HepG2 (cell line): ENCODE data around the gene JAKMIP2. TPM values are rescaled to one million over a fixed set of nuclear protein-coding genes. Genes with fewer than 3 reads are reported as not detected.

Source experiments
- ATAC-seq: fragments of 200-7000 bp; cut with Tn5 transposase; 3 replicates; pipeline ENCODE4 v1.9.1; 2020; ENCODE audit warnings: mild to moderate bottlenecking, moderate library complexity
- BruUV-seq: library from RNA; stranded (reverse); fragments of 400-500 nt; replicated peaks from 2 replicates; lab custom pipeline; 2021; lab: Mats Ljungman, UMichigan
- CTCF ChIA-PET: fragments of 300-600 bp; formaldehyde crosslinking; extraction: SDS; loops from one replicate; lab custom pipeline; 2021; ENCODE audit warnings: low total read pairs, inconsistent platforms, low intra/inter-chr PET ratio; lab: Yijun Ruan, JAX
- POLR2A ChIA-PET: fragments of 350-600 bp; sonication (Branson Sonifier 250); formaldehyde crosslinking; loops from one replicate; lab custom pipeline; 2020; ENCODE audit warnings: antibody characterized with exemption, inconsistent platforms; lab: Yijun Ruan, JAX
- DNase-seq: peaks from one replicate; pipeline ENCODE4 v3.0.0-alpha.2; 2015; ENCODE audit warnings: low spot score
- FAIRE-seq: peaks from 3 replicates; lab custom pipeline; 2011; peaks lifted over from hg19 to GRCh38; lab: Jason Lieb, UNC
- H2AFZ ChIP-seq: one replicate; pipeline ENCODE4 v1.6.1; 2011; ENCODE audit warnings: low read length, inconsistent platforms
- H3K27ac ChIP-seq: fragments of 300-600 bp; 3 replicates; pipeline ENCODE4 v1.8.0; 2011; ENCODE audit warnings: mixed run types, mild to moderate bottlenecking, mixed read lengths, low read length, inconsistent platforms; ENCODE audit not compliant: insufficient read depth; ENCODE audit errors: extremely low read length
- H3K27me3 ChIP-seq, 2 experiments: fragments of 200-600 bp in 1 of 2; 2 replicates in 1 of 2; 3 replicates in 1 of 2; pipeline versions ENCODE4 v1.6.0 to v1.8.0; 2011; ENCODE audit warnings: low read length in 2 of 2, mild to moderate bottlenecking in 2 of 2, moderate library complexity in 2 of 2, inconsistent platforms in 1 of 2; ENCODE audit not compliant: insufficient read depth in 2 of 2, control insufficient read depth in 1 of 2
- H3K36me3 ChIP-seq, 2 experiments: fragments of 200-600 bp in 1 of 2; replicated peaks in 1 of 2; 2 replicates in 1 of 2; 3 replicates in 1 of 2; pipeline versions ENCODE4 v1.5.1 to v1.8.0; 2011; ENCODE audit warnings: low read length in 2 of 2, inconsistent platforms in 1 of 2; ENCODE audit not compliant: insufficient read depth in 2 of 2, control insufficient read depth in 1 of 2
- H3K4me1 ChIP-seq: 2 replicates; pipeline ENCODE4 v1.5.1; 2012; ENCODE audit warnings: low read length, inconsistent platforms; ENCODE audit not compliant: insufficient read depth
- H3K4me2 ChIP-seq: 2 replicates; pipeline ENCODE4 v1.6.0; 2011; ENCODE audit warnings: low read depth, low read length, inconsistent platforms
- H3K4me3 ChIP-seq, 3 experiments: fragments of 200-600 bp in 1 of 3; sonication (generic), shearing (Covaris generic) in 1 of 3; replicated peaks in 1 of 3; 2 replicates each; pipeline ENCODE4 v1.5.1; 2011 to 2016; ENCODE audit warnings: low read length in 3 of 3, inconsistent platforms in 2 of 3, low read depth in 2 of 3, mild to moderate bottlenecking in 2 of 3, control low read depth in 1 of 3, mixed read lengths in 1 of 3; ENCODE audit not compliant: insufficient read depth in 1 of 3
- H3K79me2 ChIP-seq: one replicate; pipeline ENCODE4 v1.6.1; 2011; ENCODE audit warnings: low read length, inconsistent platforms; ENCODE audit not compliant: insufficient read depth
- H3K9ac ChIP-seq: 2 replicates; pipeline ENCODE4 v1.6.0; 2011; ENCODE audit warnings: mild to moderate bottlenecking, low read depth, low read length, inconsistent platforms; ENCODE audit not compliant: insufficient read depth
- H3K9me3 ChIP-seq: 2 replicates; pipeline ENCODE4 v1.5.1; 2012; ENCODE audit warnings: mild to moderate bottlenecking, low read length
- H4K20me1 ChIP-seq: 2 replicates; pipeline ENCODE4 v1.6.0; 2011; ENCODE audit warnings: inconsistent platforms, mild to moderate bottlenecking, low read length, moderate library complexity; ENCODE audit not compliant: insufficient read depth
- HMG20A ChIP-seq: IDR thresholded peaks from 2 replicates; pipeline ENCODE4 v1.6.1; 2016; ENCODE audit warnings: borderline replicate concordance
- MAZ ChIP-seq, 2 experiments: sonication (generic) in 1 of 2; formaldehyde crosslinking in 1 of 2; IDR thresholded peaks; 2 replicates each; pipeline versions ENCODE4 v1.5.0 to v1.6.1; 2012 to 2020; ENCODE audit warnings: low read depth in 2 of 2, mild to moderate bottlenecking in 2 of 2, borderline replicate concordance in 1 of 2, improper control_type of control experiment in 1 of 2, low read length in 1 of 2, missing genetic modification reagents in 1 of 2, moderate library complexity in 1 of 2
- MTA3 ChIP-seq: sonication (generic); formaldehyde crosslinking; IDR thresholded peaks from 2 replicates; pipeline ENCODE4 v1.4.0; 2020; ENCODE audit warnings: missing genetic modification reagents
- ZC3H4 ChIP-seq: sonication (generic); formaldehyde crosslinking; IDR thresholded peaks from 2 replicates; pipeline ENCODE4 v1.4.0; 2020; ENCODE audit warnings: missing genetic modification reagents, borderline replicate concordance
- ZNF136 ChIP-seq: sonication (generic); formaldehyde crosslinking; IDR thresholded peaks from 2 replicates; pipeline ENCODE4 v1.8.1; 2022; ENCODE audit warnings: low read depth, mild to moderate bottlenecking, moderate library complexity, missing genetic modification reagents
- ZNF260 ChIP-seq: sonication (generic); formaldehyde crosslinking; IDR thresholded peaks from 2 replicates; pipeline ENCODE4 v1.4.0; 2020; ENCODE audit warnings: missing genetic modification reagents, low read depth, mild to moderate bottlenecking, borderline replicate concordance
- ZNF768 ChIP-seq: sonication (generic); formaldehyde crosslinking; IDR thresholded peaks from 2 replicates; pipeline ENCODE4 v1.4.0; 2020; ENCODE audit warnings: missing genetic modification reagents
- WGBS: methylation state at CpG from one replicate; pipeline ENCODE4 v1.1.6; 2017; ENCODE audit warnings: low lambda C conversion rate; 5-methylcytosine and 5-hydroxymethylcytosine counted together
- in situ Hi-C: cut with HindIII; loops from 2 replicates; pipeline ENCODE4 v1.10.0; 2017; ENCODE audit warnings: low pct_unique_long_range_greater_than_20kb; ENCODE audit not compliant: extremely low pct_ligation_motif_present
- intact Hi-C: fragments of 100-400 bp; cut with micrococcal nuclease; formaldehyde crosslinking; loops from one replicate; pipeline ENCODE4 v1.10.0; 2022; ENCODE audit not compliant: unreplicated experiment
- polyA plus RNA-seq, 8 experiments: library from polyadenylated mRNA; depleted of rRNA in 3 of 8; stranded (reverse) in 7 of 8; unstranded in 1 of 8; fragments of >200 nt; fragmentation: Illumina TruSeq in 4 of 8; extraction: Trizol in 4 of 8; gene quantifications; 2 replicates each; pipeline versions ENCODE4 v1.2.1 to v1.2.3, GENCODE V29; 2011 to 2016; ENCODE audit warnings: low read depth in 4 of 8, missing spikeins in 1 of 8, mixed read lengths in 1 of 8; ENCODE audit not compliant: insufficient read depth in 1 of 8
- total RNA-seq, 5 experiments: library from RNA; depleted of rRNA; stranded (reverse); fragments of >200 nt; fragmentation: Illumina TruSeq; extraction: Trizol; gene quantifications; 2 replicates each; pipeline ENCODE4 v1.2.3, GENCODE V29; 2016; ENCODE audit warnings: low read depth in 1 of 5
- TF ChIP-seq, protein P1 (sequence below): sonication (generic); formaldehyde crosslinking; IDR thresholded peaks from 2 replicates; pipeline ENCODE4 v1.4.0; 2020; ENCODE audit warnings: missing genetic modification reagents
- TF ChIP-seq, protein P2 (sequence below): conservative IDR thresholded peaks from 2 replicates; pipeline ENCODE4 v1.6.1; 2018; ENCODE audit warnings: missing genetic modification reagents
- TF ChIP-seq, protein P3 (sequence below): sonication (generic); formaldehyde crosslinking; IDR thresholded peaks from 2 replicates; pipeline ENCODE4 v1.4.0; 2020; ENCODE audit warnings: mild to moderate bottlenecking, missing genetic modification reagents
- TF ChIP-seq, protein P4 (sequence below): sonication (generic); formaldehyde crosslinking; IDR thresholded peaks from 2 replicates; pipeline ENCODE4 v1.8.0; 2022; ENCODE audit warnings: mild to moderate bottlenecking, missing genetic modification reagents; ENCODE audit not compliant: insufficient replicate concordance
- TF ChIP-seq, protein P5 (sequence below): fragments of 450-650 bp; IDR thresholded peaks from 2 replicates; pipeline ENCODE4 v1.6.1; 2016

JAKMIP2 gene
- total and polyA plus RNA-seq, 2 of the 13 experiments (the other 11 are each of a cell fraction or from before 2014, with no cell fraction given): 0.04 to 2.1 TPM

DNA sequence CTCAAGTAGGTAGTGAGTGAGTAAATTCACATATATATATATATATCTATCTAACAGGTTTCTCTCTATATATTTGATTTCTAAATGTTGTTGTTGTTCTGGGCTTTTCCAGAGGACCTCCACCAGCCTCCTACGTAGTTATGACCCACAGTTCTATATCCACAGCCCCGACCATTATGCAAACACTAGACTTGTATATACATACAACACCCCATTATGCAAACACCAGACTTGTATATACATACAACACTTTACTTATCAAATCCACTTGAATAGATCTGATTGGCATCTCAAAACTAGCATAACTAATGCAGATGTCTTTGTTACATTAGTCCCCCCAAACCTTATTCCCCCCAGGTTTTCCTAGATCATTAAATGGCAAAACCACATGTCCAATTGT is 108.7 kb downstream of the JAKMIP2 start (continued):
- TF ChIP-seq, protein P1, sequence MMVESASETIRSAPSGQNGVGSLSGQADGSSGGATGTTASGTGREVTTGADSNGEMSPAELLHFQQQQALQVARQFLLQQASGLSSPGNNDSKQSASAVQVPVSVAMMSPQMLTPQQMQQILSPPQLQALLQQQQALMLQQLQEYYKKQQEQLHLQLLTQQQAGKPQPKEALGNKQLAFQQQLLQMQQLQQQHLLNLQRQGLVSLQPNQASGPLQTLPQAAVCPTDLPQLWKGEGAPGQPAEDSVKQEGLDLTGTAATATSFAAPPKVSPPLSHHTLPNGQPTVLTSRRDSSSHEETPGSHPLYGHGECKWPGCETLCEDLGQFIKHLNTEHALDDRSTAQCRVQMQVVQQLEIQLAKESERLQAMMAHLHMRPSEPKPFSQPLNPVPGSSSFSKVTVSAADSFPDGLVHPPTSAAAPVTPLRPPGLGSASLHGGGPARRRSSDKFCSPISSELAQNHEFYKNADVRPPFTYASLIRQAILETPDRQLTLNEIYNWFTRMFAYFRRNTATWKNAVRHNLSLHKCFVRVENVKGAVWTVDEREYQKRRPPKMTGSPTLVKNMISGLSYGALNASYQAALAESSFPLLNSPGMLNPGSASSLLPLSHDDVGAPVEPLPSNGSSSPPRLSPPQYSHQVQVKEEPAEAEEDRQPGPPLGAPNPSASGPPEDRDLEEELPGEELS: no peak
- no peak for TF ChIP-seq ZNF768 (CRISPR knock-in tag)

DNA sequence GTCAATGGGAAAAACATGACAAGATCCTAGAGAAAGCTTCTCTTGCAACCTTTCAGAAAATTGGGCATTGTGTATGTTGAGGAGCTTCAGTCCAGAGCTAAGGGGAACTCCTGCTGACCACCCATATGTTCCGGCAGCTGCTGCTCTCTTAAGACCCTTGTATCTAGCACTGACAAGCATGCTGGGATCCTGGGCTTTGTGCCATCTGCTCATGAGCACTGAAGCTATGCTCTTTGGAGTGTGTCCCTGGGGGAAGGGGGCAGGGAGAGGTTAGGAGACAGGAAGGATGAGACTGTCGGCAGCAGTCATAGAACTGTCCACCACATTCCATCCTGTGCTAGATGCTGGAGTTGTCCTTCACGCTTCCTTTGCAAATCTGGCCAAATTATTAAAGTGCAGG is 109.3 kb downstream of the JAKMIP2 start:
- CTCF ChIA-PET: interaction anchor here (2.8 kb wide), 1 partner anchor 45 kb away, joined by 46 read pairs; no protein-coding TSS in a partner anchor
- Histone ChIP-seq H3K27ac (no peak overlapping the region), H3K36me3 (no peaks in the 10 kb centered on the region), H2AFZ (no peak overlapping the region), H3K4me2 (no peak overlapping the region), H3K9ac (no peak overlapping the region), H3K27me3 (no peaks in the 10 kb centered on the region), H3K4me1 (peaks cover 19% of the 10 kb centered on the region), H3K79me2 (no peaks in the 10 kb centered on the region), H3K9me3 (no peaks in the 10 kb centered on the region), H3K4me3 (no peak overlapping the region), H4K20me1 (no peaks in the 10 kb centered on the region)
- DNase-seq (no peak), ATAC-seq (no peak), FAIRE-seq (no peak)
- intact Hi-C loops (no loop called here), in situ Hi-C loops (loop anchor here (5.0 kb wide), 1 partner anchor 46 kb away; no protein-coding TSS in a partner anchor)
- TF ChIP-seq ZNF260 (CRISPR knock-in tag) (no peak), HMG20A (CRISPR knock-in tag) (no peak), ZNF136 (CRISPR knock-in tag) (no peak), MAZ (IDR thresholded peaks at IDR 0.05; ENCODE audit: borderline replicate concordance, low read depth, low read length) (no peak), MAZ (CRISPR knock-in tag; IDR thresholded peaks at IDR 0.05; ENCODE audit: low read depth) (no peak), ZC3H4 (CRISPR knock-in tag) (no peak), MTA3 (CRISPR knock-in tag) (no peak)
- TF ChIP-seq, protein P2, sequence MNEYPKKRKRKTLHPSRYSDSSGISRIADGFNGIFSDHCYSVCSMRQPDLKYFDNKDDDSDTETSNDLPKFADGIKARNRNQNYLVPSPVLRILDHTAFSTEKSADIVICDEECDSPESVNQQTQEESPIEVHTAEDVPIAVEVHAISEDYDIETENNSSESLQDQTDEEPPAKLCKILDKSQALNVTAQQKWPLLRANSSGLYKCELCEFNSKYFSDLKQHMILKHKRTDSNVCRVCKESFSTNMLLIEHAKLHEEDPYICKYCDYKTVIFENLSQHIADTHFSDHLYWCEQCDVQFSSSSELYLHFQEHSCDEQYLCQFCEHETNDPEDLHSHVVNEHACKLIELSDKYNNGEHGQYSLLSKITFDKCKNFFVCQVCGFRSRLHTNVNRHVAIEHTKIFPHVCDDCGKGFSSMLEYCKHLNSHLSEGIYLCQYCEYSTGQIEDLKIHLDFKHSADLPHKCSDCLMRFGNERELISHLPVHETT: no peak
- TF ChIP-seq, protein P3, sequence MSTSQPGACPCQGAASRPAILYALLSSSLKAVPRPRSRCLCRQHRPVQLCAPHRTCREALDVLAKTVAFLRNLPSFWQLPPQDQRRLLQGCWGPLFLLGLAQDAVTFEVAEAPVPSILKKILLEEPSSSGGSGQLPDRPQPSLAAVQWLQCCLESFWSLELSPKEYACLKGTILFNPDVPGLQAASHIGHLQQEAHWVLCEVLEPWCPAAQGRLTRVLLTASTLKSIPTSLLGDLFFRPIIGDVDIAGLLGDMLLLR (CRISPR knock-in tag): no peak
- TF ChIP-seq, protein P4, sequence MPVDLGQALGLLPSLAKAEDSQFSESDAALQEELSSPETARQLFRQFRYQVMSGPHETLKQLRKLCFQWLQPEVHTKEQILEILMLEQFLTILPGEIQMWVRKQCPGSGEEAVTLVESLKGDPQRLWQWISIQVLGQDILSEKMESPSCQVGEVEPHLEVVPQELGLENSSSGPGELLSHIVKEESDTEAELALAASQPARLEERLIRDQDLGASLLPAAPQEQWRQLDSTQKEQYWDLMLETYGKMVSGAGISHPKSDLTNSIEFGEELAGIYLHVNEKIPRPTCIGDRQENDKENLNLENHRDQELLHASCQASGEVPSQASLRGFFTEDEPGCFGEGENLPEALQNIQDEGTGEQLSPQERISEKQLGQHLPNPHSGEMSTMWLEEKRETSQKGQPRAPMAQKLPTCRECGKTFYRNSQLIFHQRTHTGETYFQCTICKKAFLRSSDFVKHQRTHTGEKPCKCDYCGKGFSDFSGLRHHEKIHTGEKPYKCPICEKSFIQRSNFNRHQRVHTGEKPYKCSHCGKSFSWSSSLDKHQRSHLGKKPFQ (CRISPR knock-in tag): no peak
- TF ChIP-seq, protein P5, sequence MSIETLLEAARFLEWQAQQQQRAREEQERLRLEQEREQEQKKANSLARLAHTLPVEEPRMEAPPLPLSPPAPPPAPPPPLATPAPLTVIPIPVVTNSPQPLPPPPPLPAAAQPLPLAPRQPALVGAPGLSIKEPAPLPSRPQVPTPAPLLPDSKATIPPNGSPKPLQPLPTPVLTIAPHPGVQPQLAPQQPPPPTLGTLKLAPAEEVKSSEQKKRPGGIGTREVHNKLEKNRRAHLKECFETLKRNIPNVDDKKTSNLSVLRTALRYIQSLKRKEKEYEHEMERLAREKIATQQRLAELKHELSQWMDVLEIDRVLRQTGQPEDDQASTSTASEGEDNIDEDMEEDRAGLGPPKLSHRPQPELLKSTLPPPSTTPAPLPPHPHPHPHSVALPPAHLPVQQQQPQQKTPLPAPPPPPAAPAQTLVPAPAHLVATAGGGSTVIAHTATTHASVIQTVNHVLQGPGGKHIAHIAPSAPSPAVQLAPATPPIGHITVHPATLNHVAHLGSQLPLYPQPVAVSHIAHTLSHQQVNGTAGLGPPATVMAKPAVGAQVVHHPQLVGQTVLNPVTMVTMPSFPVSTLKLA: no peak
- POLR2A ChIA-PET: no interaction called here
- WGBS: 24% methylated on average over 2 of the region's 3 CpGs
- BruUV-seq: no TSS peak
